Measurements from ENCODE around the gene NPC1L1. TPM values are rescaled to one million over a fixed set of nuclear protein-coding genes. Genes with fewer than 3 reads are reported as not detected.

Gene NPC1L1
- total RNA-seq, 1 experiment from 2014 or later: not detected

GRCh38 chr7:44473295-44473694 lies 67.8 kb downstream of the NPC1L1 start:
- peak; percentile 69 for DNase-seq (ENCODE audit: low read depth)

- no peak for DNase-seq (ENCODE audit: low read depth)
Measured at GRCh38 chr7:44472843-44473242, 68.3 kb downstream of the NPC1L1 start.

- DNase-seq (ENCODE audit: low read depth): no peak
Measured at GRCh38 chr7:44471850-44472249, 69.3 kb downstream of the NPC1L1 start.

- DNase-seq (ENCODE audit: low read depth): no peak
Measured at GRCh38 chr7:44471436-44471835, 69.7 kb downstream of the NPC1L1 start.

- DNase-seq (ENCODE audit: low read depth): no peak
Measured at GRCh38 chr7:44470628-44471245, 70.4 kb downstream of the NPC1L1 start.

GRCh38 chr7:44470135-44470479 lies 71.0 kb downstream of the NPC1L1 start:
- DNase-seq (ENCODE audit: low read depth): no peak

GRCh38 chr7:44469461-44470134 lies 71.5 kb downstream of the NPC1L1 start:
- no peak for DNase-seq (ENCODE audit: low read depth)

- no peak for DNase-seq (ENCODE audit: low read depth)
Measured at GRCh38 chr7:44467217-44467548, 73.9 kb downstream of the NPC1L1 start.

GRCh38 chr7:44466300-44467216 lies 74.6 kb downstream of the NPC1L1 start:
- peak; percentile 82 for DNase-seq (ENCODE audit: low read depth)

- DNase-seq (ENCODE audit: low read depth): no peak
Measured at GRCh38 chr7:44465490-44465889, 75.6 kb downstream of the NPC1L1 start.

GRCh38 chr7:44463169-44463808 lies 77.8 kb downstream of the NPC1L1 start:
- DNase-seq (ENCODE audit: low read depth): no peak

Other genes starting within 250 kb of the NPC1L1 start
- 0.06 TPM in 1 of 2 replicates, not detected in the other for gene CAMK2B, start 215.7 kb downstream of the NPC1L1 start, total RNA-seq (2014; rRNA removed; shearing (Covaris generic))
- gene NUDCD3, start 50.7 kb downstream of the NPC1L1 start, total RNA-seq (2014; rRNA removed; shearing (Covaris generic)): 75.3 and 95.7 TPM in 2 replicates
- 238 and 246 TPM in 2 replicates for gene DDX56, start 32.6 kb upstream of the NPC1L1 start, total RNA-seq (2014; rRNA removed; shearing (Covaris generic))
- 237 and 302 TPM in 2 replicates for gene TMED4, start 40.9 kb upstream of the NPC1L1 start, total RNA-seq (2014; rRNA removed; shearing (Covaris generic))
- 66.7 and 77.5 TPM in 2 replicates for gene OGDH, start 65.3 kb upstream of the NPC1L1 start, total RNA-seq (2014; rRNA removed; shearing (Covaris generic))
- 6.5 and 16.2 TPM in 2 replicates for gene ZMIZ2, start 207.5 kb upstream of the NPC1L1 start, total RNA-seq (2014; rRNA removed; shearing (Covaris generic))

All from Daoy (cell line).